ENCODE data around the gene TMA16. TPM values are rescaled to one million over a fixed set of nuclear protein-coding genes. Genes with fewer than 3 reads are reported as not detected.

Gene TMA16
- total and polyA plus RNA-seq, 2 donors (not counting 3 experiments of a cell fraction or from before 2014, with no cell fraction given) = 4.2 to 42.7 TPM

- Histone ChIP-seq H2AFZ (ENCODE audit: low read depth, low read length) (no peak overlapping the region), H3K9me3 (replicated peaks; ENCODE audit: control insufficient read depth, insufficient read depth, low read length) (no peaks in the 10 kb centered on the region), H3K9me1 (replicated peaks; ENCODE audit: control insufficient read depth, extremely low read depth, insufficient read depth, low read length) (no peaks in the 10 kb centered on the region), H3K4me3 (replicated peaks in 1 of 3; ENCODE audit: insufficient read depth in 1 of 3, low read depth in 1 of 3, low read length in 3 of 3) (no peak overlapping the region), H3K79me2 (ENCODE audit: control insufficient read depth, insufficient read depth, low read length) (peaks cover 80% of the 10 kb centered on the region), H3K9ac (replicated peaks; ENCODE audit: extremely low read depth, insufficient read depth, low read length) (no peak overlapping the region), H3K27ac (ENCODE audit: insufficient read depth, low read depth, low read length) (no peak overlapping the region), H3K4me2 (ENCODE audit: insufficient read depth, low read length) (no peak overlapping the region), H3K4me1 (ENCODE audit: control insufficient read depth, extremely low read depth, insufficient read depth, low read length) (no peaks in the 10 kb centered on the region), H3K27me3 (ENCODE audit: control insufficient read depth in 2 of 2, insufficient read depth in 2 of 2, low read length in 2 of 2) (no peaks in the 10 kb centered on the region), H4K20me1 (replicated peaks; ENCODE audit: control insufficient read depth, extremely low read depth, insufficient read depth, low read length) (peaks cover 17% of the 10 kb centered on the region), H3K36me3 (ENCODE audit: control insufficient read depth in 2 of 2, extremely low read depth in 1 of 2, insufficient read depth in 2 of 2, low read length in 2 of 2) (peaks cover 0 to 4% of the 10 kb centered on the region in 2 experiments)
- CTCF ChIA-PET = interaction anchor here (0.7 to 1.9 kb wide), 4 partner anchors 11 to 38 kb away, joined by 3 to 7 read pairs (median 4); partner anchors contain the start of gene TMA16
- TF ChIP-seq GATA2 (IDR thresholded peaks at IDR 0.05; ENCODE audit: insufficient read depth, insufficient read length, low read depth, low read length) (no peak), POLR2AphosphoS5 (IDR thresholded peaks at IDR 0.05; ENCODE audit: insufficient read depth, low read depth, low read length) (no peak), CTCF (IDR thresholded peaks at IDR 0.05; ENCODE audit: extremely low read depth in 1 of 2, insufficient read depth in 1 of 2, low read depth in 1 of 2, low read length in 2 of 2) (no peak), FOS (IDR thresholded peaks at IDR 0.05; ENCODE audit: borderline replicate concordance, insufficient read depth, low read length) (no peak), POLR2A (IDR thresholded peaks at IDR 0.05; ENCODE audit: low read depth, low read length) (no peak)
- intact Hi-C loops (cut with micrococcal nuclease) (no loop called here), dilution Hi-C loops (cut with MboI; ENCODE audit: extremely low pct_ligation_motif_present, low sequenced_read_pairs) (no loop called here)
- POLR2A ChIA-PET = no interaction called here
- BruUV-seq (replicated peaks) = no TSS peak
- DNase-seq (ENCODE audit: low read depth, low spot score) = no peak
- no peak for FAIRE-seq
Measured at GRCh38 chr4:163505374-163505773, 10.9 kb downstream of the TMA16 start.

DNA sequence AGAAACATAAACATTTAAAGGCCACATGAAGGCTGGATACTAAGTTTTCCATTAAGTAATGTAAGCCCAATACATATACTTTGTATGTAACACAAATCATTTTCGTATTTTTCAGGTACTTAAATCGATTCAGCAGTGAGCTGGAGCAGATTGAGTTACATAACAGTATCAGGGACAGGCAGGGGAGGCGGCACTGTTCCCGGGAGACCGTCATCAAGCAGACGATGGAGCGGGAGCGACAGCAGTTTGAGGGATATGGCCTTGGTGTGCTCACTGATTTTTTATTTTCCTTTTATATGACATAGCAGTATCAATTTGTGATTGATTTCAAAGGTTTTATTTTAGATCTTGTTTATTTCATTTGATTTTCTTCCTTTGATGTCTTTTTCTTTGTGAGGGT, 20.7 kb downstream of the TMA16 start:
- H3K9ac ChIP-seq (replicated peaks; ENCODE audit: extremely low read depth, insufficient read depth, low read length) = no peak overlapping the region
- ChIA-PET CTCF (no interaction called here), POLR2A (no interaction called here)
- H3K4me2 ChIP-seq (ENCODE audit: insufficient read depth, low read length) = no peak overlapping the region
- no peak for DNase-seq (ENCODE audit: low read depth, low spot score)
- no TSS peak for BruUV-seq (replicated peaks)
- FAIRE-seq = no peak
- H3K27me3 ChIP-seq (ENCODE audit: control insufficient read depth in 2 of 2, insufficient read depth in 2 of 2, low read length in 2 of 2) = no peaks in the 10 kb centered on the region
- intact Hi-C loops (cut with micrococcal nuclease) = no loop called here
- no peak overlapping the region for H2AFZ ChIP-seq (ENCODE audit: low read depth, low read length)
- dilution Hi-C loops (cut with MboI; ENCODE audit: extremely low pct_ligation_motif_present, low sequenced_read_pairs) = no loop called here
- no peaks in the 10 kb centered on the region for H3K9me1 ChIP-seq (replicated peaks; ENCODE audit: control insufficient read depth, extremely low read depth, insufficient read depth, low read length)
- no peak for TF ChIP-seq POLR2AphosphoS5 (IDR thresholded peaks at IDR 0.05; ENCODE audit: insufficient read depth, low read depth, low read length)
- TF ChIP-seq POLR2A (IDR thresholded peaks at IDR 0.05; ENCODE audit: low read depth, low read length) = no peak
- TF ChIP-seq CTCF (IDR thresholded peaks at IDR 0.05; ENCODE audit: extremely low read depth in 1 of 2, insufficient read depth in 1 of 2, low read depth in 1 of 2, low read length in 2 of 2) = no peak
- TF ChIP-seq, protein P1, sequence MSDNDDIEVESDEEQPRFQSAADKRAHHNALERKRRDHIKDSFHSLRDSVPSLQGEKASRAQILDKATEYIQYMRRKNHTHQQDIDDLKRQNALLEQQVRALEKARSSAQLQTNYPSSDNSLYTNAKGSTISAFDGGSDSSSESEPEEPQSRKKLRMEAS (IDR thresholded peaks at IDR 0.05; ENCODE audit: insufficient read depth, insufficient read length) = no peak
- no peak for TF ChIP-seq JUN (IDR thresholded peaks at IDR 0.05; ENCODE audit: borderline replicate concordance, insufficient read depth, insufficient read length, low read depth)
- no peak for TF ChIP-seq EZH2 (IDR thresholded peaks at IDR 0.05; ENCODE audit: borderline replicate concordance, low read depth, low read length, severe bottlenecking)
- no peak for TF ChIP-seq MYC (IDR thresholded peaks at IDR 0.05; ENCODE audit: low read depth, low read length)
- TF ChIP-seq GATA2 (IDR thresholded peaks at IDR 0.05; ENCODE audit: insufficient read depth, insufficient read length, low read depth, low read length) = no peak
- TF ChIP-seq FOS (IDR thresholded peaks at IDR 0.05; ENCODE audit: borderline replicate concordance, insufficient read depth, low read length) = no peak
- peaks cover 3 to 21% of the 10 kb centered on the region in 2 experiments for H3K36me3 ChIP-seq (ENCODE audit: control insufficient read depth in 2 of 2, extremely low read depth in 1 of 2, insufficient read depth in 2 of 2, low read length in 2 of 2)
- no peak overlapping the region for H3K4me3 ChIP-seq (replicated peaks in 1 of 3; ENCODE audit: insufficient read depth in 1 of 3, low read depth in 1 of 3, low read length in 3 of 3)
- no peaks in the 10 kb centered on the region for H3K9me3 ChIP-seq (replicated peaks; ENCODE audit: control insufficient read depth, insufficient read depth, low read length)
- H3K27ac ChIP-seq (ENCODE audit: insufficient read depth, low read depth, low read length) = no peak overlapping the region
- H3K4me1 ChIP-seq (ENCODE audit: control insufficient read depth, extremely low read depth, insufficient read depth, low read length) = peaks cover 14% of the 10 kb centered on the region
- H4K20me1 ChIP-seq (replicated peaks; ENCODE audit: control insufficient read depth, extremely low read depth, insufficient read depth, low read length) = no peaks in the 10 kb centered on the region
- H3K79me2 ChIP-seq (ENCODE audit: control insufficient read depth, insufficient read depth, low read length) = peaks cover 23% of the 10 kb centered on the region

Measured in endothelial cell of umbilical vein (primary cell).